NCI-H2107 (cell line): Measurements from ENCODE around the gene MLPH.

ENCODE experiments used
- DNase-seq: peaks from one replicate; lab custom pipeline; 2025; lab: John Stamatoyannopoulos, UW

The MLPH gene

GRCh38 chr2:237524631-237525030 is 37.6 kb downstream of the MLPH start:
- no peak for DNase-seq

- DNase-seq, result no peak
These were observed 38.6 kb downstream of the MLPH start for GRCh38 chr2:237525559-237526157.

- DNase-seq, result no peak
These were observed 40.2 kb downstream of the MLPH start for GRCh38 chr2:237527233-237527632.

GRCh38 chr2:237527766-237528165 is 40.7 kb downstream of the MLPH start:
- no peak for DNase-seq

GRCh38 chr2:237529452-237530402 is 42.7 kb downstream of the MLPH start:
- peak; percentile 10 for DNase-seq

GRCh38 chr2:237530472-237531433 is 43.7 kb downstream of the MLPH start:
- peak; percentile 13 for DNase-seq

- DNase-seq, result no peak
These were observed 45.1 kb downstream of the MLPH start for GRCh38 chr2:237532160-237532559.

GRCh38 chr2:237533668-237534161 is 46.7 kb downstream of the MLPH start:
- DNase-seq, result no peak

GRCh38 chr2:237534380-237534779 is 47.3 kb downstream of the MLPH start:
- no peak for DNase-seq

- DNase-seq, result no peak
These were observed 48.5 kb downstream of the MLPH start for GRCh38 chr2:237535385-237536082.

GRCh38 chr2:237536083-237536415 is 49.0 kb downstream of the MLPH start:
- DNase-seq, result no peak

- DNase-seq, result no peak
These were observed 49.6 kb downstream of the MLPH start for GRCh38 chr2:237536617-237537016.

GRCh38 chr2:237538001-237538720 is 51.1 kb downstream of the MLPH start:
- no peak for DNase-seq

- no peak for DNase-seq
These were observed 51.9 kb downstream of the MLPH start for GRCh38 chr2:237538901-237539300.

- no peak for DNase-seq
These were observed 52.6 kb downstream of the MLPH start for GRCh38 chr2:237539681-237540080.

GRCh38 chr2:237540223-237540775 is 53.2 kb downstream of the MLPH start:
- no peak for DNase-seq

GRCh38 chr2:237540823-237541222 is 53.8 kb downstream of the MLPH start:
- DNase-seq, result no peak

GRCh38 chr2:237541243-237541642 is 54.2 kb downstream of the MLPH start:
- no peak for DNase-seq

- DNase-seq, result no peak
These were observed 55.1 kb downstream of the MLPH start for GRCh38 chr2:237542001-237542704.
